ENCODE results near the gene MED4.

MED4 gene

GRCh38 chr13:48094781-48095502, at the start of gene MED4:
Gene MED4 (minus strand): TSS chr13:48095104. CDS start chr13:48095078, 26 bp downstream.
- DNase-seq, result peak; percentile 99

- DNase-seq, result no peak
These were observed 49.6 kb upstream of the MED4 start for GRCh38 chr13:48144413-48145035.

- no peak for DNase-seq
These were observed 47.5 kb upstream of the MED4 start for GRCh38 chr13:48142436-48142835.

- DNase-seq, result no peak
These were observed 43.4 kb upstream of the MED4 start for GRCh38 chr13:48138270-48138669.

- no peak for DNase-seq
These were observed 38.1 kb upstream of the MED4 start for GRCh38 chr13:48132961-48133360.

- DNase-seq, result no peak
These were observed 36.6 kb upstream of the MED4 start for GRCh38 chr13:48131533-48131932.

- peak; percentile 60 for DNase-seq
These were observed 32.3 kb upstream of the MED4 start for GRCh38 chr13:48126944-48127830.

GRCh38 chr13:48125794-48126228, 30.9 kb upstream of the MED4 start:
- peak; percentile 50 for DNase-seq

- DNase-seq, result no peak
These were observed 28.9 kb upstream of the MED4 start for GRCh38 chr13:48123812-48124211.

GRCh38 chr13:48121733-48122132, 26.8 kb upstream of the MED4 start:
- DNase-seq, result no peak

- no peak for DNase-seq
These were observed 25.3 kb upstream of the MED4 start for GRCh38 chr13:48120241-48120640.

GRCh38 chr13:48118030-48118429, 23.1 kb upstream of the MED4 start:
- DNase-seq, result no peak

- no peak for DNase-seq
These were observed 21.9 kb upstream of the MED4 start for GRCh38 chr13:48116808-48117207.

GRCh38 chr13:48113756-48114130, 18.8 kb upstream of the MED4 start:
- no peak for DNase-seq

- no peak for DNase-seq
These were observed 18.2 kb upstream of the MED4 start for GRCh38 chr13:48112896-48113755.

GRCh38 chr13:48110931-48111721, 16.2 kb upstream of the MED4 start:
- DNase-seq, result peak; percentile 42

- DNase-seq, result no peak
These were observed 15.4 kb upstream of the MED4 start for GRCh38 chr13:48110132-48110868.

GRCh38 chr13:48108106-48108505, 13.2 kb upstream of the MED4 start:
- no peak for DNase-seq

GRCh38 chr13:48097793-48098192, 2.9 kb upstream of the MED4 start:
- DNase-seq, result no peak

- no peak for DNase-seq
These were observed 1.8 kb upstream of the MED4 start for GRCh38 chr13:48096670-48097069.

- peak; percentile 50 for DNase-seq
These were observed 512 bp downstream of the MED4 start for GRCh38 chr13:48094404-48094780.

Measured in right forelimb (tissue), 1 donor.